ENCODE data around the gene CSNK2B. TPM values are rescaled to one million over a fixed set of nuclear protein-coding genes. Genes with fewer than 3 reads are reported as not detected.

The CSNK2B gene
- total and polyA plus RNA-seq, 9 of the 15 experiments (the other 6 are each of a cell fraction or from before 2014, with no cell fraction given), result 120 to 1,126 (median 529) TPM

DNA sequence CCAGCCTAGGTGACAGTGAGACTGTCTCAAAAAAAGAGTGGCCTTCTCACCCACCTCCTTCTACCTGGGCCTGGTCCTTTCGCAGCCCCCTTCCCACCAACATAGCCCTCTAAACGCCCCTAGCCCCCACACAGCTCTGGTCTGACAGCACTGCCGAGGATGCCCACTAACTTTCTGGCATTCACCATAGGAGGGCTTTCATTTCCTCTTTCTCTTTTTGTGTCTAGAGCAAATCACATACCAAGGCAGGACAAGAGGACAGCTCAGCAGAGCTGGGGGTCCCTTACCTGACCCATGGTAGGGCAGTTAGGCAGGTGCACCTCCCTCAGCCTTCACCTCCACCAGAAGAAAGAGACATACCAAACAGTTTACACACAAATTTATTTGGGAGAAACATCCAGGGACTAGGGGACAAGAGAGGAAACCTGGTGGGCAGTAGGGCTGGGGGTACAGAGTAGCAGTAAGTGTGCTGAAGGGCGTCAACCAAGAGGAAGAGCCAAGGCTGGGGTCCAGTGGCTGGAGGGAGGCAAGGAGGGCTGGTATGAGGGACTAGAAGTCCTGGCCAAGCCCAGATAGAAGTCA is 10.5 kb downstream of the CSNK2B start:
- no TSS peak for BruUV-seq (replicated peaks)
- H3K36me3 ChIP-seq (ENCODE audit: control insufficient read depth, insufficient read depth, low read length), result peaks cover 26% of the 10 kb centered on the region
- no peaks in the 10 kb centered on the region for H4K20me1 ChIP-seq (replicated peaks; ENCODE audit: control insufficient read depth, insufficient read depth, low read length)
- no peaks in the 10 kb centered on the region for H3K9me3 ChIP-seq (replicated peaks; ENCODE audit: control insufficient read depth, insufficient read depth, low read depth, low read length)
- no peaks in the 10 kb centered on the region for H3K9me1 ChIP-seq (ENCODE audit: control insufficient read depth, insufficient read depth, low read length)
- H3K27ac ChIP-seq (ENCODE audit: extremely low read depth, low read depth, low read length), result no peak overlapping the region
- FAIRE-seq (no peak), ATAC-seq (peak; percentile 2; the same call in 2 of the 3 replicates), DNase-seq (ENCODE audit: extremely low read depth in 1 of 4, low spot score in 3 of 4) (no peak)
- CTCF ChIA-PET (ENCODE audit: low intra/inter-chr PET ratio), result interaction anchor here (0.5 kb wide), 1 partner anchor 11 kb away, joined by 5 read pairs; the partner anchor contains the start of gene CSNK2B
- H3K4me3 ChIP-seq, result no peak overlapping the region
- peak overlapping the region; percentile 39; the same call in 1 of the 2 replicates for H3K4me2 ChIP-seq (ENCODE audit: insufficient read depth, low read length)
- WGBS (ENCODE audit: insufficient coverage, low coverage, missing lambda C conversion rate), result 38% methylated on average over 4 of the region's 4 CpGs
- no peaks in the 10 kb centered on the region for H3K79me2 ChIP-seq (ENCODE audit: control insufficient read depth, insufficient read depth, low read length)
- peak overlapping the region; percentile 79 for H2AFZ ChIP-seq (ENCODE audit: low read depth, low read length)
- peaks cover 9 to 11% of the 10 kb centered on the region in 2 experiments for H3K4me1 ChIP-seq (replicated peaks in 1 of 2; ENCODE audit: control insufficient read depth in 2 of 2, insufficient read depth in 2 of 2, low read length in 2 of 2)
- in situ Hi-C loops (cut with MboI), result no loop called here
- H3K9ac ChIP-seq (ENCODE audit: insufficient read depth in 1 of 2, low read depth in 2 of 2, low read length in 2 of 2), result peak overlapping the region; percentile 16 to 70; a peak in 2 of 4 replicates
- POLR2A ChIA-PET, result interaction anchor here (0.5 to 2.1 kb wide), 14 partner anchors 8 to 158 kb away, joined by 3 to 15 read pairs (median 6); partner anchors contain the start of genes C6orf47, CSNK2B and GPANK1
- no peaks in the 10 kb centered on the region for H3K27me3 ChIP-seq (ENCODE audit: control insufficient read depth in 2 of 2, insufficient read depth in 2 of 2, low read length in 2 of 2)
- intact Hi-C loops (cut with micrococcal nuclease), result no loop called here
- TF ChIP-seq GABPB2 (CRISPR knock-in tag; conservative IDR thresholded peaks at IDR 0.05), result no peak
- TF ChIP-seq CAMTA2 (CRISPR knock-in tag; conservative IDR thresholded peaks at IDR 0.05), result no peak
- no peak for TF ChIP-seq NFIX (CRISPR knock-in tag; IDR thresholded peaks at IDR 0.05; ENCODE audit: low read depth)
- no peak for TF ChIP-seq PHB2 (IDR thresholded peaks at IDR 0.05; ENCODE audit: low read depth)
- TF ChIP-seq ATF7 (IDR thresholded peaks at IDR 0.05), result no peak
- TF ChIP-seq, protein P1, sequence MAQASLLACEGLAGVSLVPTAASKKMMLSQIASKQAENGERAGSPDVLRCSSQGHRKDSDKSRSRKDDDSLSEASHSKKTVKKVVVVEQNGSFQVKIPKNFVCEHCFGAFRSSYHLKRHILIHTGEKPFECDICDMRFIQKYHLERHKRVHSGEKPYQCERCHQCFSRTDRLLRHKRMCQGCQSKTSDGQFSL (CRISPR knock-in tag; IDR thresholded peaks at IDR 0.05), result no peak
- TF ChIP-seq, protein P1 (tag; IDR thresholded peaks at IDR 0.05), result no peak
- TF ChIP-seq SPI1 (IDR thresholded peaks at IDR 0.05; ENCODE audit: borderline replicate concordance, low read depth, low read length), result peak; percentile 58; the same call in 1 of the 2 replicates
- TF ChIP-seq DACH1 (IDR thresholded peaks at IDR 0.05; ENCODE audit: partially characterized antibody), result no peak
- TF ChIP-seq SIN3B (IDR thresholded peaks at IDR 0.05; ENCODE audit: low read depth), result no peak
- TF ChIP-seq TBL1XR1 (IDR thresholded peaks at IDR 0.05; ENCODE audit: low read length in 2 of 2), result no peak
- no peak for TF ChIP-seq JUNB (CRISPR knock-in tag; conservative IDR thresholded peaks at IDR 0.05)
- no peak for TF ChIP-seq GTF2F1 (IDR thresholded peaks at IDR 0.05; ENCODE audit: low read depth, low read length)
- TF ChIP-seq, protein P2, sequence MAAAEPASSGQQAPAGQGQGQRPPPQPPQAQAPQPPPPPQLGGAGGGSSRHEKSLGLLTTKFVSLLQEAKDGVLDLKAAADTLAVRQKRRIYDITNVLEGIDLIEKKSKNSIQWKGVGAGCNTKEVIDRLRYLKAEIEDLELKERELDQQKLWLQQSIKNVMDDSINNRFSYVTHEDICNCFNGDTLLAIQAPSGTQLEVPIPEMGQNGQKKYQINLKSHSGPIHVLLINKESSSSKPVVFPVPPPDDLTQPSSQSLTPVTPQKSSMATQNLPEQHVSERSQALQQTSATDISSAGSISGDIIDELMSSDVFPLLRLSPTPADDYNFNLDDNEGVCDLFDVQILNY (CRISPR knock-in tag; IDR thresholded peaks at IDR 0.05), result 0 out of 2 replicates have a peak, but pooled peaks have one; percentile 29
- TF ChIP-seq TCFL5 (CRISPR knock-in tag; conservative IDR thresholded peaks at IDR 0.05), result no peak
- no peak for TF ChIP-seq BCOR (IDR thresholded peaks at IDR 0.05)
- no peak for TF ChIP-seq PPARD (CRISPR knock-in tag; IDR thresholded peaks at IDR 0.05)
- TF ChIP-seq MED1 (CRISPR knock-in tag; IDR thresholded peaks at IDR 0.05; ENCODE audit: borderline replicate concordance), result no peak
- TF ChIP-seq NR2C2 (CRISPR knock-in tag; IDR thresholded peaks at IDR 0.05), result peak; percentile 45; the same call in 1 of the 2 replicates
- TF ChIP-seq NR2C2 (tag; IDR thresholded peaks at IDR 0.05), result no peak
- TF ChIP-seq, protein P3, sequence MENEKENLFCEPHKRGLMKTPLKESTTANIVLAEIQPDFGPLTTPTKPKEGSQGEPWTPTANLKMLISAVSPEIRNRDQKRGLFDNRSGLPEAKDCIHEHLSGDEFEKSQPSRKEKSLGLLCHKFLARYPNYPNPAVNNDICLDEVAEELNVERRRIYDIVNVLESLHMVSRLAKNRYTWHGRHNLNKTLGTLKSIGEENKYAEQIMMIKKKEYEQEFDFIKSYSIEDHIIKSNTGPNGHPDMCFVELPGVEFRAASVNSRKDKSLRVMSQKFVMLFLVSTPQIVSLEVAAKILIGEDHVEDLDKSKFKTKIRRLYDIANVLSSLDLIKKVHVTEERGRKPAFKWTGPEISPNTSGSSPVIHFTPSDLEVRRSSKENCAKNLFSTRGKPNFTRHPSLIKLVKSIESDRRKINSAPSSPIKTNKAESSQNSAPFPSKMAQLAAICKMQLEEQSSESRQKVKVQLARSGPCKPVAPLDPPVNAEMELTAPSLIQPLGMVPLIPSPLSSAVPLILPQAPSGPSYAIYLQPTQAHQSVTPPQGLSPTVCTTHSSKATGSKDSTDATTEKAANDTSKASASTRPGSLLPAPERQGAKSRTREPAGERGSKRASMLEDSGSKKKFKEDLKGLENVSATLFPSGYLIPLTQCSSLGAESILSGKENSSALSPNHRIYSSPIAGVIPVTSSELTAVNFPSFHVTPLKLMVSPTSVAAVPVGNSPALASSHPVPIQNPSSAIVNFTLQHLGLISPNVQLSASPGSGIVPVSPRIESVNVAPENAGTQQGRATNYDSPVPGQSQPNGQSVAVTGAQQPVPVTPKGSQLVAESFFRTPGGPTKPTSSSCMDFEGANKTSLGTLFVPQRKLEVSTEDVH (IDR thresholded peaks at IDR 0.05; ENCODE audit: low read depth, partially characterized antibody), result peak; percentile 4
